SJCRH30 (cell line): ENCODE measurements around the gene ST8SIA6. TPM values are rescaled to one million over a fixed set of nuclear protein-coding genes. Genes with fewer than 3 reads are reported as not detected.
A peak's percentile ranks its signal among the peaks of the same experiment; 100 is the strongest.
"Not testable (repeated sequence)": the region's sequence is repeated elsewhere in the genome, so short reads cannot be mapped to it uniquely, and the experiment has no call there.

Source experiments
- DNase-seq, 2 experiments: peaks; one replicate each; pipeline ENCODE4 v3.0.0-alpha.2; 2015 to 2020
- H3K27ac ChIP-seq: fragments of 250-450 bp; sonication (Bioruptor Pico); 2 replicates; pipeline ENCODE4 v1.5.1; 2020; ENCODE audit warnings: mild to moderate bottlenecking, moderate library complexity
- H3K27me3 ChIP-seq: fragments of 250-450 bp; sonication (Bioruptor Pico); 2 replicates; pipeline ENCODE4 v1.5.1; 2020; ENCODE audit warnings: mild to moderate bottlenecking, moderate library complexity
- H3K36me3 ChIP-seq: fragments of 250-450 bp; sonication (Bioruptor Pico); 2 replicates; pipeline ENCODE4 v1.5.1; 2020; ENCODE audit warnings: mild to moderate bottlenecking, moderate library complexity
- H3K4me1 ChIP-seq: fragments of 250-450 bp; sonication (Bioruptor Pico); 2 replicates; pipeline ENCODE4 v1.5.1; 2020; ENCODE audit warnings: mild to moderate bottlenecking, moderate library complexity
- H3K4me3 ChIP-seq: fragments of 250-450 bp; sonication (Bioruptor Pico); 2 replicates; pipeline ENCODE4 v1.5.1; 2020; ENCODE audit warnings: mild to moderate bottlenecking, moderate library complexity
- H3K9me3 ChIP-seq: fragments of 250-450 bp; sonication (Bioruptor Pico); replicated peaks from 2 replicates; pipeline ENCODE4 v1.5.1; 2020; ENCODE audit warnings: mild to moderate bottlenecking, moderate library complexity
- total RNA-seq: library from RNA; depleted of rRNA; stranded (reverse); fragments of >200 nt; shearing (Covaris generic); gene quantifications from 2 replicates; pipeline ENCODE4 v1.2.3, GENCODE V29; 2014; rRNA removed

The ST8SIA6 gene, protein sequence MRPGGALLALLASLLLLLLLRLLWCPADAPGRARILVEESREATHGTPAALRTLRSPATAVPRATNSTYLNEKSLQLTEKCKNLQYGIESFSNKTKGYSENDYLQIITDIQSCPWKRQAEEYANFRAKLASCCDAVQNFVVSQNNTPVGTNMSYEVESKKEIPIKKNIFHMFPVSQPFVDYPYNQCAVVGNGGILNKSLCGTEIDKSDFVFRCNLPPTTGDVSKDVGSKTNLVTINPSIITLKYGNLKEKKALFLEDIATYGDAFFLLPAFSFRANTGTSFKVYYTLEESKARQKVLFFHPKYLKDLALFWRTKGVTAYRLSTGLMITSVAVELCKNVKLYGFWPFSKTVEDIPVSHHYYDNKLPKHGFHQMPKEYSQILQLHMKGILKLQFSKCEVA
- total RNA-seq: not detected in 2 replicates

DNA sequence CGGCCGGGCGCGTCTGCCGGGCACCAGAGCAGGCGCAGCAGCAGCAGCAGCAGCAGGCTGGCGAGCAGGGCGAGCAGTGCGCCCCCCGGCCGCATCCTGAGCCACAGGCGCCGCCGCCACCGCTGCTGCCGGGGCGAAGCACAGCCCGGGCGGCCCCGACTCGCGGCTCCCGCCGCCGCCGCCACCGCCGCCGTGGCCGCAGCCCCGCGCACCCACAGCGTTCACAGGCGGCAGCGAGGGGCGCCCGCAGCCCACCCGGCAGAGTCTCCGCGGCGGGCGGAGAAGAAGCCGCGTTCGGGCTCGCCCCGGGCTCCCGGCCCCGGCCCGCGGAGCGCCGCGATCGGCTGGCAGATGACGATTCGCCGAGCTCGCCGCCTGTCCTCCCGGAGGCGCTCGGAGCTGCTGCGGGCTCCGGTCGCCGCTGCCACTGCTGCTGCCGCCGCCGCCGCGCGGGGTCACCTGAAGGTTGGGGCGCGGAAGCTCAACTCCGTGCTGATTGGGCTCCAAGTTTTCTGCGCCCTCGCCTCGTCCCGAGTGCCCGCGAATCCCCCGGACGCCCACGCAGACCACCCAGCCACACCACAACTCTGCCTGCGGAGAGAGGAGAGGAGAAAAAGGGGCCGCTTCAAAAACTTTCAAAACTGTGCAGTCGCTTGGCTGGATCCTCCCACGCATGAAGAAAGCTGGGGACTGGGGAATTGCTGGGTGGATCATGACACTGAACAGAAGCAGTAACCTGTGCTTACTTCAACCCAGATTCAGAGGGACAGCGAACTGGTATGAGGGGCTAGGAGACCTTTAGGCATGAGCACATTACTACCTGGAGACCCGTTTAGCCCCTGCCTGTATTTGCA lies at the start of gene ST8SIA6:
ST8SIA6 (minus strand) TSS at position 435 of the 854 bp plus-strand sequence; CDS start at position 95, 340 bp downstream.
- no peaks in the 10 kb centered on the region for H3K9me3 ChIP-seq
- H3K36me3 ChIP-seq: no peaks in the 10 kb centered on the region
- no peak within 1 kb of the TSS for H3K27ac ChIP-seq
- no peak within 1 kb of the TSS for H3K4me3 ChIP-seq
- DNase-seq: no peak
- H3K4me1 ChIP-seq: no peaks in the 10 kb centered on the region
- H3K27me3 ChIP-seq: no peaks in the 10 kb centered on the region

DNA sequence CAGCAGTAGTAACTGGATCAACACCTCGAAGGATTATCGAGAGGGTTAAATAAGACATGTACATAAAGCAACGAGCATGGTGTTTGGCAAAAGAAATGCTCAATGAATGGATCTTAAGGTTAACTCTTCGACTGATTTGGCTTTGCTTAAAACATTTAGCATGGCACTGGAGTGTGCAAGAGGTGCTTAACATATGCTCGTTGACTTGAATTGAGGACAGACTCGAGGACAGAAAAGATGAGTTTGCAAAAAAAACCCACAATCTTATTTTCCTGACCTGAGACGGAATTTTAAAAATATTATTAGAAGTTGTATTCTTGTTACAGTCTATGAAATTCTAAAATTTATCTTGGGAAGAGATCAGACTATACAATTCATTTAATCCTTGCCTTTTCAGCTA lies 49.4 kb upstream of the ST8SIA6 start:
- Histone ChIP-seq H3K9me3 (no peaks in the 10 kb centered on the region), H3K27ac (no peak overlapping the region), H3K4me3 (no peak overlapping the region), H3K36me3 (no peaks in the 10 kb centered on the region), H3K4me1 (no peaks in the 10 kb centered on the region), H3K27me3 (no peaks in the 10 kb centered on the region)
- no peak for DNase-seq

DNA sequence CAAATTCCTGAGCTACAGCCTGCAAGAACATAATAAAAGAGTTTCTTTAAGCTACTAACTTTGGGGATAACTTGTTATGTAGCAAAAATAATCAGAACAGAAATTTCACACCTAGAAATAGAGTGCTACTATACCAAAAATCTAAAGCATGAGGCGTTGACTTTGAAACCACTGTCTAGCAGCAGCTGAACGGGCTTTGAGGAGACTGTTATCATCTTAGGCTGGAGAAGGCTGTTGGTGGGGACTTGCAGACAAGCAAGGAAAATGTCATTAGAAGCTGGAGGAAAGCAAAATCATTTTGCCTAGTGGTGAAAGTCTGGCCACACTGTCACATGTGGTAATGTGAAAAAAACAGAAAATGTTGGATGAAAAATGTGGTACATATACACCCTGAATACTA lies 48.4 kb upstream of the ST8SIA6 start:
- Histone ChIP-seq H3K9me3 (no peaks in the 10 kb centered on the region), H3K4me3 (no peak overlapping the region), H3K27me3 (no peaks in the 10 kb centered on the region), H3K4me1 (no peaks in the 10 kb centered on the region), H3K36me3 (no peaks in the 10 kb centered on the region), H3K27ac (no peak overlapping the region)
- no peak for DNase-seq

DNA sequence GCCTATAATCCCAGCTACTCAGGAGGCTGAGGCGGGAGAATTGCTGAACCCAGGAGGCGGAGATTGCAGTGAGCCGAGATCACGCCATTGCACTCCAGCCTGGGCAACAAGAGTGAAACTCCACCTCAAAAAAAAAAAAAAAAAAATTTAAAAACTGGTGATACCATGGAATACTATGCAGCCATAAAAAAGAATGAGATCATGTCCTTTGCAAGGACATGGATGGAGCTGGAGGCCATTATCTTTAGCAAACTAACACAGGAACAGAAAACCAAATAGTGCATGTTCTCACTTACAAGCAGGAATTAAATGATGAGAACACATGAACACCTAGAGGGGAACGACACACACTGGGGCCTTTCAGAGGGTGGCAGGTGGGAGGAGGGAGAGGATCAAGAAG lies 44.6 kb upstream of the ST8SIA6 start:
- H3K27ac ChIP-seq, DNase-seq, H3K4me1 ChIP-seq: not testable (repeated sequence)

DNA sequence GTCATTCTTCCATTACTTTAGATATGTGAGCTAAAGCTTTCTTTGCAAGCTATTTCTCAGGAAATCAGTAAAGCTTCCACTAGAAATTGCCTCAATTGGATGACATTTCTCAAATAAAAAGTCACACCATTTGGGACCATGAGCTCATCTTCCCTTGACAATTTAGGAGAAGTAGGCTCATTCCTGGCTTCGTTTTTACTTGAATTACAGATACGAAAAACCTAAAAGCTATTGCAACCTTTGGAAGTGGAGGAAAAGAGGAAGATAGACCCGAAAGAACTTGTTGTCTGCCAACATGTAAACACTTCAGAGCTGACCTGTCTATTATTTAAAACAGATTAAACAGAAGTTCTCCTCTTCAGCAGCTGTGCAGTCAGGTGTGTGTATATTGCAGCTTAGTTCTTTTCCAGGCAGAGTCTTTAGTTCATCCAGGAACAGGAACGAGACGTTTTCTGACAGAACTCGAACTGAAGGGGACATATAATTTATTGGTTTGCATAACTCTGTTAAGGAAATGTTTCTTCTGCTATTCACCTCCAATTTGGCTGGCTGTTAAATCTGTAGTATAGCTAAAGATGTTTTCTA lies 43.1 kb upstream of the ST8SIA6 start:
- DNase-seq: no peak
- Histone ChIP-seq H3K27ac (no peak overlapping the region), H3K4me1 (no peaks in the 10 kb centered on the region), H3K4me3 (no peak overlapping the region), H3K27me3 (no peaks in the 10 kb centered on the region), H3K9me3 (no peaks in the 10 kb centered on the region), H3K36me3 (no peaks in the 10 kb centered on the region)

More for the DNA sequence above, 44.6 kb upstream of the ST8SIA6 start:
- not testable (repeated sequence) for H3K9me3 ChIP-seq, H3K4me3 ChIP-seq, H3K27me3 ChIP-seq, H3K36me3 ChIP-seq

DNA sequence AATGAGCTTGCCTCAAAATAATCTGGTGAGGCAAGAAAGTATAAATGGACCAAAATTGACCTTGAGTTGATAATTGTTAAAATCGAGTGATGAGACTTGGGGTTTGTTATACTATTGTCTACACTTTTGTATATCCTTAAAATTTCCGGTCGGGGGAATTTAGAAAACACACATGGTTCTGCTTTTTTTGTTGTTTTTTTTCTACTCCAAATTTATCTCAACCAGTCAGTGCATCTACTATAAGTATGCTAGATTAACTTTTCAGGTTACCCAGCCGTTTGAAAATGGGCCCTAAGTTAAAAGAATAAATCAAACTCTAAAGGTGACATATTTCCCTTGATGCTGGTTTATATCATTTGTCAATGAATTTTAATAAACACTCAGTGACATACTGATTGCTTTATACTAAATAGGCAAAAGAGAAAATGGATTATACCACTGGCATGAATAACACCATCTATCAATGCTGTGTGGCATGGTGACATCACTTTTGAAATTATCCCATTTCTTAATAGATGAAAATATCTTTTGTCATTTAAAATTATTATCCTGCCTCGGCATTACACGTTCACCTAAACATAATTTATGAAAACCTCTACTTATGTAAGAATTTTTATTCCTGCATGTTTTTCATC lies 40.3 kb upstream of the ST8SIA6 start:
- H3K27me3 ChIP-seq: no peaks in the 10 kb centered on the region
- H3K36me3 ChIP-seq: no peaks in the 10 kb centered on the region
- H3K4me1 ChIP-seq: no peaks in the 10 kb centered on the region
- no peak overlapping the region for H3K4me3 ChIP-seq
- no peaks in the 10 kb centered on the region for H3K9me3 ChIP-seq
- H3K27ac ChIP-seq: no peak overlapping the region
- DNase-seq: no peak

DNA sequence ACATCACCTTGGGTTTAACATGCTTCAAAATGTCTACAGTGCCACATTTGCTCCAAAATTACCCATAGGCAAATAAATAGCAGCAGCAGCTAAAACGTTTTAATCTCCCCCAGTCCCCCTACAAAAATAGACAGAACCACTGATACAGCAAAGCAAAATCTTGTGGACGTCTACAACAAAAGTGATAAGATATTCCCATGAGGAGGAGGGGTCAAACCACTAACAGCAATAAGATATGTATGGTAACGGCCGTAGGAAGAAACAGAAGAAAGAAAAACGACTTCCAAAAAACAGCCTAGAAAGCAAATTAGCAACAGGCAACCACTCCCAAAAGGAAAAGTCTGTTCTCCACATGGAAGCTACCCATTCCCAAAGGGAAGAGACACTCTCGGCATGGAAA lies 34.5 kb upstream of the ST8SIA6 start:
- Histone ChIP-seq H3K27me3 (no peaks in the 10 kb centered on the region), H3K9me3 (no peaks in the 10 kb centered on the region), H3K4me3 (no peak overlapping the region), H3K4me1 (no peaks in the 10 kb centered on the region), H3K27ac (no peak overlapping the region), H3K36me3 (no peaks in the 10 kb centered on the region)
- DNase-seq: no peak

DNA sequence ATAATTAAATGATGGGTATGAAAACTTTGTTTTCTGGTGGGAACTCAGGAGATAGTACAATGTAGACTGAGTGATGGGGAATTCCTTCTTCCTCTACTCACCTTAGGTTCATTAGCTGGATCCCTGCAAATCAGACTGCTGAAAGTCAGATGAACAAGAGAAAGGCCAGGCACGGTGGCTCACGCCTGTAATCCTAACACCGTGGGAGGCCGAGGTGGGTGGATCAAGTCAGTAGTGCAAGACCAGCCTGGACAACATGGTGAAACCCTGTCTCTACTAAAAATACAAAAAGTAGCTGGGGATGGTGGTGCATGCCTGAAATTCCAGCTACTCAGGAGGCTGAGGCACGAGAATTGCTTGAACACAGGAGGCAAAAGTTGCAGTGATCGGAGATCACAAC lies 28.7 kb upstream of the ST8SIA6 start:
- Histone ChIP-seq H3K4me3 (no peak overlapping the region), H3K36me3 (no peaks in the 10 kb centered on the region), H3K4me1 (no peaks in the 10 kb centered on the region), H3K27ac (no peak overlapping the region), H3K27me3 (no peaks in the 10 kb centered on the region), H3K9me3 (no peaks in the 10 kb centered on the region)
- DNase-seq: no peak

DNA sequence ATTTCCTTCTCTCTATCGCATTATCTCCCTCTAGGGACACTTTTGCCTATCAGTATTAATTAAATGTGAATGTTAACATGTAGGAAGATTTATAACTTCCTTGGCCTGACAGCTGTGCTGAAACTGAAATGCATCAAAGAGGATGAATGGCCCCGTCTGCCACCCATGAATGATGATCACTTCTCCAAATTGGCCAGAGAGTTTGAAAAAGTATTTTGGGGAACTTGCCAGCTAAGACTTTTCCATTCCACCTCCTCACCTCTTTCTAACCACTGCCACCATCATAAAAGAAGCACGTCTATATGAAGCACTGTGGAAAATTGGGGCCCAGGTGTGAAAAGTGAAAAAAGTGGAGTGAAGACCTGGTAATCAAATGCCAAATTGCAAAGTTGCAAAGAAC lies 25.4 kb upstream of the ST8SIA6 start:
- Histone ChIP-seq H3K9me3 (no peaks in the 10 kb centered on the region), H3K4me3 (no peak overlapping the region), H3K36me3 (no peaks in the 10 kb centered on the region), H3K4me1 (no peaks in the 10 kb centered on the region), H3K27me3 (no peaks in the 10 kb centered on the region), H3K27ac (no peak overlapping the region)
- DNase-seq: no peak

DNA sequence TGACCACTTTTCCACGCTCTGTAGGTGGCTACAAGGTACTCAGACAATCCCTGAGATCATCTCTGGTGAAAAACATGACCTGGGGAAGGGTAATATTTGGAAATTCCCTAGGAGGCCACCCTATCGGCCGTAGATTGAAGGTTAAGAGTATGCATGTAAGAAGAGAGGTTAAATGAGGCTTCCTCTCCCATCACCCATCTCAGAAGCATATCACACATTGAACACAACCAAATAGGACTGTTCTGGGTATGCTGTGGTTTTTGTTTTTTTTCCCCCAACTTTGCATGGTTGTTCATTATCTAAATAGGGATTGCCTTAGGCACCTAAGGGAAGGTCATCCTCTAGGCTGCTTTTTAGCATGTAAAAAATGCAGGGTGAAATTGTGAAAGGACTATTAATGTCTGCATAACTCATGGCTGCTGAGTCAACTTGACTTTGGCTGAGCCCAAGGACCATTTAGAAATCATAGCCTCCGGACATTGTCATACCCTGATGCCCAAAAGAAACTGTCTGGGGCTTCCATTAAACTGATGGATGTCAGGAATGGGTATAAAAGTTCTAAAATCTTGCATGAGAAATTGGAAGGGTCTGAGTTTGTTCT lies 24.7 kb upstream of the ST8SIA6 start:
- Histone ChIP-seq H3K4me3 (no peak overlapping the region), H3K27ac (no peak overlapping the region), H3K36me3 (no peaks in the 10 kb centered on the region), H3K9me3 (no peaks in the 10 kb centered on the region), H3K27me3 (no peaks in the 10 kb centered on the region), H3K4me1 (no peaks in the 10 kb centered on the region)
- no peak for DNase-seq

DNA sequence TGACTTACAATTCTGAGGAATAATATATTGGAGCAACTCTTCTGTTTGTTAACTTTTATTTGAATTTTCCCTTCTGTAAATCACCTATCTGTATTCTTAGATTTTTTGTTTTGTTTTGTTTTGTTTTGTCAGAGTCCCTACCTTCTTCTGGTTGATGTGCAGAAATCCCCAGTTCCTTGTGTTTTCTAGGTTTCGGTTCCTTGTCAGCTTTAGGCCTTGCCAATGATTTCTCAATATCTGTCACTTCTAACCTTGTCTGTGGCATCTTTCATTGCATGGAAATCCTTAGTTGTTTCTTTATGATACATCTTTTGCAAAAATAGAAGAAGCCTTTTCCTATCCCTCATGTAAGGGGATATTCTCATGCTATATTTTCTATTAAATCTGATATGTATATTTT lies 21.7 kb upstream of the ST8SIA6 start:
- Histone ChIP-seq H3K9me3 (no peaks in the 10 kb centered on the region), H3K27me3 (no peaks in the 10 kb centered on the region), H3K36me3 (no peaks in the 10 kb centered on the region), H3K4me3 (no peak overlapping the region), H3K27ac (no peak overlapping the region), H3K4me1 (no peaks in the 10 kb centered on the region)
- no peak for DNase-seq

DNA sequence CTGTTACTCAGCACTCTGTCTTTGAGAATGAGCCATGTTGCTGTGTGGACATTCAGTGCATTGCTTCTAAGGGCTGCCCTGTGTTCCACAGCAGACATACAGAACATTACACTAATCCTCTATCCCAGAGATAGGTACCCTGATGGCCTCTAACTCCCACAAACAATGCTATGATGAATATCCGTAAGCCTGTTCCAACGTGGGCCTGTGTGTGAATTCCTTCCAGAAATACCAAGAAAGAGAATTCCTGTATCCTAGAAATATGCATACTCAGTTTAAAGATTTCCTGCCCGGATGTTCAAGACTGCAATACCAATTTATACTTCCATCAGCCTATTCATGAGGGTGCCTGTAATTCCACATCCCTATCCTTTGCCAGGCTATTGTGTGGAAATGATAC lies 21.3 kb upstream of the ST8SIA6 start:
- H3K27ac ChIP-seq: no peak overlapping the region
- H3K4me1 ChIP-seq: no peaks in the 10 kb centered on the region
- no peaks in the 10 kb centered on the region for H3K36me3 ChIP-seq
- DNase-seq: no peak
- no peaks in the 10 kb centered on the region for H3K9me3 ChIP-seq
- no peak overlapping the region for H3K4me3 ChIP-seq
- H3K27me3 ChIP-seq: no peaks in the 10 kb centered on the region

DNA sequence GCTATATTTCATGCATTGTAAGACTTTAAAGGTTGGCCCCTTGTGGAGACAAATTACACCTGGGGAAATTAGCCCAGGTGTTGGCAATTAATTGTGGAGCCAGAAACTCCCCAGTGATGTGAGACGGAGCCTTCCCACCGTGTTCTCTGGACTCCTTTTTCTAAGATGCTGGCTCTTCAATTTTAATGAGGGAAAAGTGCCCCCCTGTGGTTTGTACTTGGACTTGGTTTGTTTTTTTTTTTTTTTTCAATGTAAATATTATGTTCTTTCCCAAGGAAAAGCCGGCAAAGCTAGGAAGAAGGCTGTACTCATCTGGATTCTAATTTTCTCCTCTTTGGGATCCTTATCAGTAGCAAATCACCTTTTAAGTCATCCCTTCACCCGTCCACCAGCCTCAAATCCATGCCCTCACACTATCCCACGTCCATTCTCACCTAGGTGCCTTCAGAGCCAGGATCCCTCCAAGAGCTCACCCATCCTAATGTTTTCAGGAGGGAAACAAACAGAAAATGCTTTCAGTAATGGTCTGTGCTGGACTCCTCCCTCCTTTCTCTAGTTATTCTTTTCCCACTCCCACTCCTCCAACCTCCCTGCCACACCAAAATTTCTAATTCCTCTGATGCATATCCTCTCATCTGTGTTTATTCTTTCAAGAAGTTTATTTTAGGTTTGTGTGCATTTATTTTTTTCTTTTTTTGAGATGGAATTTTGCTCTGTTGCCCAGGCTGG lies 20.4 kb upstream of the ST8SIA6 start:
- H3K9me3 ChIP-seq: no peaks in the 10 kb centered on the region
- H3K4me3 ChIP-seq: no peak overlapping the region
- H3K4me1 ChIP-seq: no peaks in the 10 kb centered on the region
- no peaks in the 10 kb centered on the region for H3K36me3 ChIP-seq
- DNase-seq: peak in 1 of 2 experiments; percentile 14
- H3K27ac ChIP-seq: no peak overlapping the region
- no peaks in the 10 kb centered on the region for H3K27me3 ChIP-seq
